K562 (cell line): ENCODE data around the gene ZMYND12. TPM values are rescaled to one million over a fixed set of nuclear protein-coding genes. Genes with fewer than 3 reads are reported as not detected.
A peak's percentile ranks its signal among the peaks of the same experiment; 100 is the strongest.

Experiments used
- ATAC-seq: fragments of 200-7000 bp; cut with Tn5 transposase; 3 replicates; pipeline ENCODE4 v1.9.1; 2020; ENCODE audit warnings: moderate library complexity
- BruUV-seq: library from RNA; stranded (reverse); fragments of 400-500 nt; replicated peaks from 2 replicates; lab custom pipeline; 2021; lab: Mats Ljungman, UMichigan
- CTCF ChIA-PET: fragments of 300-600 bp; formaldehyde crosslinking; extraction: SDS; loops from one replicate; lab custom pipeline; 2021; ENCODE audit warnings: low intra/inter-chr PET ratio; lab: Yijun Ruan, JAX
- POLR2A ChIA-PET: fragments of 300-600, 350-650 bp; sonication (Branson Sonifier 250); formaldehyde crosslinking; extraction: SDS; loops from one replicate; lab custom pipeline; 2021; ENCODE audit warnings: antibody characterized with exemption, inconsistent platforms; lab: Yijun Ruan, JAX
- DNase-seq, 4 experiments: peaks; one replicate each; pipeline versions ENCODE4 v3.0.0 to v3.0.0-alpha.2; 2011 to 2018; ENCODE audit warnings: low spot score in 3 of 4, mixed read lengths in 3 of 4; ENCODE audit errors: extremely low read depth in 1 of 4
- FAIRE-seq: peaks from 2 replicates; lab custom pipeline; 2011; peaks lifted over from hg19 to GRCh38; lab: Jason Lieb, UNC
- H2AFZ ChIP-seq: 2 replicates; pipeline ENCODE4 v1.6.0; 2011; ENCODE audit warnings: low read depth, low read length, control low read depth, inconsistent platforms
- H3K27ac ChIP-seq: fragments of 200-600 bp; 3 replicates; pipeline ENCODE4 v1.8.0; 2011; ENCODE audit warnings: low read depth, mild to moderate bottlenecking, control low read depth, inconsistent platforms, low read length, moderate library complexity, mixed read lengths; ENCODE audit errors: extremely low read depth
- H3K27me3 ChIP-seq, 2 experiments: fragments of 300-600 bp in 1 of 2; 2 replicates in 1 of 2; 3 replicates in 1 of 2; pipeline versions ENCODE4 v1.6.0 to v1.8.0; 2011; ENCODE audit warnings: inconsistent platforms in 2 of 2, low read length in 2 of 2, mild to moderate bottlenecking in 1 of 2, mixed read lengths in 1 of 2, moderate library complexity in 1 of 2; ENCODE audit not compliant: control insufficient read depth in 2 of 2, insufficient read depth in 2 of 2
- H3K36me3 ChIP-seq: fragments of 300-600 bp; 3 replicates; pipeline ENCODE4 v1.8.0; 2011; ENCODE audit warnings: mild to moderate bottlenecking, low read length, inconsistent platforms; ENCODE audit not compliant: control insufficient read depth, insufficient read depth
- H3K4me1 ChIP-seq, 2 experiments: fragments of 200-600 bp in 1 of 2; replicated peaks in 1 of 2; 2 replicates in 1 of 2; 3 replicates in 1 of 2; pipeline versions ENCODE4 v1.5.1 to v1.8.0; 2011; ENCODE audit warnings: inconsistent platforms in 2 of 2, low read length in 2 of 2, mild to moderate bottlenecking in 1 of 2, mixed read lengths in 1 of 2, moderate library complexity in 1 of 2; ENCODE audit not compliant: control insufficient read depth in 2 of 2, insufficient read depth in 2 of 2
- H3K4me2 ChIP-seq: 2 replicates; pipeline ENCODE4 v1.6.1; 2011; ENCODE audit warnings: low read length, control low read depth, inconsistent platforms, mixed read lengths; ENCODE audit not compliant: insufficient read depth
- H3K4me3 ChIP-seq: fragments of 200-600 bp; sonication (generic), shearing (Covaris generic); 2 replicates; pipeline ENCODE4 v1.5.1; 2016; ENCODE audit warnings: control low read depth, inconsistent platforms
- H3K79me2 ChIP-seq: fragments of 200-600 bp; 3 replicates; pipeline ENCODE4 v1.8.0; 2011; ENCODE audit warnings: low read length, inconsistent platforms; ENCODE audit not compliant: control insufficient read depth, insufficient read depth
- H3K9ac ChIP-seq, 2 experiments: 2 replicates each; pipeline versions ENCODE4 v1.6.0 to v1.6.1; 2011; ENCODE audit warnings: low read depth in 2 of 2, low read length in 2 of 2, control low read depth in 1 of 2, inconsistent platforms in 1 of 2, mild to moderate bottlenecking in 1 of 2, mixed read lengths in 1 of 2; ENCODE audit not compliant: insufficient read depth in 1 of 2
- H3K9me1 ChIP-seq: one replicate; pipeline ENCODE4 v1.6.0; 2011; ENCODE audit warnings: inconsistent platforms, mild to moderate bottlenecking, low read length, moderate library complexity; ENCODE audit not compliant: control insufficient read depth, insufficient read depth
- H3K9me3 ChIP-seq: replicated peaks from 2 replicates; pipeline ENCODE4 v1.5.1; 2011; ENCODE audit warnings: low read depth, low read length, inconsistent platforms; ENCODE audit not compliant: control insufficient read depth, insufficient read depth
- H4K20me1 ChIP-seq: replicated peaks from 2 replicates; pipeline ENCODE4 v1.6.1; 2011; ENCODE audit warnings: low read length, inconsistent platforms, mixed read lengths; ENCODE audit not compliant: control insufficient read depth, insufficient read depth
- E2F6 ChIP-seq, 2 experiments: IDR thresholded peaks; 2 replicates each; pipeline ENCODE4 v1.6.1; 2011; ENCODE audit warnings: borderline replicate concordance in 1 of 2, control low read depth in 1 of 2, low read depth in 1 of 2, low read length in 1 of 2, mild to moderate bottlenecking in 1 of 2, mixed read lengths in 1 of 2, moderate library complexity in 1 of 2; ENCODE audit not compliant: insufficient read depth in 1 of 2, insufficient read length in 1 of 2, poor library complexity in 1 of 2, severe bottlenecking in 1 of 2; ENCODE audit errors: extremely low read depth in 1 of 2
- ELK3 ChIP-seq: fragments of 450-650 bp; formaldehyde crosslinking; IDR thresholded peaks from 2 replicates; pipeline ENCODE4 v1.4.0; 2020; ENCODE audit warnings: mild to moderate bottlenecking
- IRF9 ChIP-seq: fragments of 450-650 bp; IDR thresholded peaks from 2 replicates; pipeline ENCODE4 v1.6.1; 2016; ENCODE audit warnings: missing biosample characterization, missing genetic modification characterization
- MCM7 ChIP-seq, 2 experiments: fragments of 450-650 bp; IDR thresholded peaks; 2 replicates each; pipeline ENCODE4 v1.6.1; 2016 to 2018
- PCBP1 ChIP-seq: fragments of 200-400 bp; formaldehyde crosslinking; IDR thresholded peaks from 2 replicates; pipeline ENCODE4 v1.6.1; 2018; ENCODE audit warnings: mild to moderate bottlenecking, low read depth, low read length; ENCODE audit not compliant: poor library complexity, severe bottlenecking
- RFX1 ChIP-seq: fragments of 450-650 bp; IDR thresholded peaks from 2 replicates; pipeline ENCODE4 v1.6.1; 2016; ENCODE audit warnings: mild to moderate bottlenecking, moderate library complexity
- ZNF436 ChIP-seq: fragments of 250-450, 450-650 bp; sonication (Bioruptor Pico); formaldehyde crosslinking; IDR thresholded peaks from 2 replicates; pipeline ENCODE4 v1.7.0; 2020; ENCODE audit warnings: mild to moderate bottlenecking
- WGBS: fragments of 100-300 bp; shearing (Covaris generic); methylation state at CpG from one replicate; pipeline ENCODE4 v1.1.6; 2016; ENCODE audit warnings: low coverage, mixed read lengths; ENCODE audit not compliant: insufficient coverage; ENCODE audit errors: missing lambda C conversion rate; 5-methylcytosine and 5-hydroxymethylcytosine counted together
- in situ Hi-C: fragments of 300-500 bp; cut with MboI; formaldehyde crosslinking; loops from 4 replicates; pipeline ENCODE4 v1.15.0; 2018; ENCODE audit warnings: inconsistent platforms, mixed read lengths
- intact Hi-C: fragments of 100-400 bp; cut with micrococcal nuclease; formaldehyde crosslinking; loops from 2 replicates; pipeline ENCODE4 v1.14.2; 2022
- polyA plus RNA-seq, 8 experiments: library from polyadenylated mRNA; depleted of rRNA in 4 of 8; stranded (reverse) in 5 of 8; unstranded in 3 of 8; fragments of >200 nt; fragmentation: Nextera tagmentation in 2 of 8; fragmentation: Illumina TruSeq in 1 of 8; extraction: Ambion mirVana in 2 of 8; extraction: Trizol in 1 of 8; gene quantifications; 2 replicates each; pipeline versions ENCODE4 v1.2.1 to v1.2.3, GENCODE V29; 2011 to 2014; ENCODE audit warnings: inconsistent platforms in 1 of 8, missing spikeins in 1 of 8
- total RNA-seq, 7 experiments: library from RNA; depleted of rRNA in 6 of 7; stranded (reverse); fragments of >200 nt in 6 of 7; fragmentation: Illumina TruSeq in 2 of 7; extraction: Trizol in 2 of 7; gene quantifications; 2 replicates each; pipeline versions ENCODE4 v1.2.1 to v1.2.3, GENCODE V29; 2011 to 2021; ENCODE audit warnings: low replicate concordance in 1 of 7

ZMYND12 gene
- total and polyA plus RNA-seq, 9 of the 15 experiments (the other 6 are each of a cell fraction or from before 2014, with no cell fraction given), result not detected

- TF ChIP-seq E2F6 (IDR thresholded peaks at IDR 0.05; ENCODE audit: borderline replicate concordance in 1 of 2, extremely low read depth in 1 of 2, insufficient read depth in 1 of 2, insufficient read length in 1 of 2, low read depth in 1 of 2, low read length in 1 of 2, poor library complexity in 1 of 2, severe bottlenecking in 1 of 2), result no peak
- no peak for TF ChIP-seq ELK3 (CRISPR knock-in tag)
- TF ChIP-seq MCM7 (IDR thresholded peaks at IDR 0.05), result no peak
- TF ChIP-seq ZNF436 (CRISPR knock-in tag), result no peak
- TF ChIP-seq PCBP1, result no peak
Measured at GRCh38 chr1:42463921-42464320, 8.1 kb upstream of the ZMYND12 start (continued).

GRCh38 chr1:42462828-42463763, 7.3 kb upstream of the ZMYND12 start, which contains the start of gene CCDC30:
CCDC30 (plus strand) TSS chr1:42463286; CDS start chr1:42480552, 17,266 bp downstream.
- ATAC-seq (no peak), DNase-seq (no peak), FAIRE-seq (no peak)
- Histone ChIP-seq H3K79me2 (no peaks in the 10 kb centered on the region), H2AFZ (no peak within 1 kb of the TSS), H3K4me1 (no peaks in the 10 kb centered on the region), H3K27me3 (peaks cover 5 to 10% of the 10 kb centered on the region in 2 experiments; a peak in 2 of 5 replicates), H3K9me1 (no peaks in the 10 kb centered on the region), H3K9ac (no peak within 1 kb of the TSS), H3K36me3 (peaks cover 9% of the 10 kb centered on the region; the same call in 1 of the 3 replicates), H3K27ac (no peak within 1 kb of the TSS), H3K9me3 (no peaks in the 10 kb centered on the region), H3K4me3 (no peak within 1 kb of the TSS), H4K20me1 (no peaks in the 10 kb centered on the region; the same call in 1 of the 2 replicates), H3K4me2 (no peak within 1 kb of the TSS)
- intact Hi-C loops (no loop called here), in situ Hi-C loops (no loop called here)
- 63% methylated on average over 42 of the region's 59 CpGs for WGBS
- CTCF ChIA-PET, result no interaction called here
- BruUV-seq, result no TSS peak
- POLR2A ChIA-PET, result no interaction called here
- TF ChIP-seq IRF9 (tag) (no peak), RFX1 (peak; percentile 82)
